Keratinocyte (primary cell): ENCODE measurements around the gene HPS6. TPM values are rescaled to one million over a fixed set of nuclear protein-coding genes. Genes with fewer than 3 reads are reported as not detected.
A peak's percentile ranks its signal among the peaks of the same experiment; 100 is the strongest.

Experiments
- DNase-seq: peaks from one replicate; pipeline ENCODE4 v3.0.0-alpha.2; 2011; ENCODE audit warnings: low read depth, missing footprints, low spot score
- FAIRE-seq: peaks from 2 replicates; lab custom pipeline; 2011; peaks lifted over from hg19 to GRCh38; lab: Jason Lieb, UNC
- H2AFZ ChIP-seq: 2 replicates; pipeline ENCODE4 v1.6.0; 2012; ENCODE audit warnings: low read length, control low read depth, inconsistent platforms; ENCODE audit not compliant: control insufficient read depth
- H3K27ac ChIP-seq: 2 replicates; pipeline ENCODE4 v1.5.1; 2011; ENCODE audit warnings: low read length; ENCODE audit not compliant: control insufficient read depth, insufficient read depth
- H3K27me3 ChIP-seq: 3 replicates; pipeline ENCODE4 v1.6.0; 2011; ENCODE audit warnings: low read length; ENCODE audit not compliant: control insufficient read depth, insufficient read depth; ENCODE audit errors: extremely low read depth
- H3K36me3 ChIP-seq, 2 experiments: 2 replicates in 1 of 2; 3 replicates in 1 of 2; pipeline ENCODE4 v1.5.1; 2011; ENCODE audit warnings: low read length in 2 of 2, mild to moderate bottlenecking in 1 of 2; ENCODE audit not compliant: control insufficient read depth in 2 of 2, insufficient read depth in 2 of 2; ENCODE audit errors: extremely low read depth in 1 of 2
- H3K4me1 ChIP-seq: 3 replicates; pipeline ENCODE4 v1.5.1; 2011; ENCODE audit warnings: low read length; ENCODE audit not compliant: control insufficient read depth, insufficient read depth; ENCODE audit errors: extremely low read depth
- H3K4me2 ChIP-seq: 3 replicates; pipeline ENCODE4 v1.6.0; 2011; ENCODE audit warnings: low read depth, low read length; ENCODE audit not compliant: control insufficient read depth, insufficient read depth; ENCODE audit errors: extremely low read depth
- H3K4me3 ChIP-seq, 3 experiments: fragments of 200-600 bp in 1 of 3; sonication (generic) in 1 of 3; 2 replicates in 2 of 3; 3 replicates in 1 of 3; pipeline ENCODE4 v1.5.1; 2011 to 2016; ENCODE audit warnings: low read length in 3 of 3, mild to moderate bottlenecking in 3 of 3, control low read depth in 2 of 3, inconsistent platforms in 1 of 3, low read depth in 1 of 3, mixed read lengths in 1 of 3, mixed run types in 1 of 3, moderate library complexity in 1 of 3; ENCODE audit not compliant: control insufficient read depth in 2 of 3, insufficient read depth in 2 of 3; ENCODE audit errors: extremely low read depth in 1 of 3
- H3K79me2 ChIP-seq: 2 replicates; pipeline ENCODE4 v1.6.0; 2012; ENCODE audit warnings: low read length; ENCODE audit not compliant: control insufficient read depth, insufficient read depth
- H3K9ac ChIP-seq: 3 replicates; pipeline ENCODE4 v1.6.0; 2011; ENCODE audit warnings: low read length; ENCODE audit not compliant: control insufficient read depth, insufficient read depth; ENCODE audit errors: extremely low read depth
- H3K9me1 ChIP-seq: 3 replicates; pipeline ENCODE4 v1.6.0; 2011; ENCODE audit warnings: low read length; ENCODE audit not compliant: control insufficient read depth, insufficient read depth; ENCODE audit errors: extremely low read depth
- H3K9me3 ChIP-seq: 2 replicates; pipeline ENCODE4 v1.5.1; 2012; ENCODE audit warnings: low read depth, low read length; ENCODE audit not compliant: control insufficient read depth
- H4K20me1 ChIP-seq: 3 replicates; pipeline ENCODE4 v1.6.0; 2011; ENCODE audit warnings: low read length; ENCODE audit not compliant: control insufficient read depth, insufficient read depth; ENCODE audit errors: extremely low read depth
- EZH2 ChIP-seq: IDR thresholded peaks from one replicate; pipeline ENCODE4 v1.6.1; 2012; ENCODE audit warnings: inconsistent platforms, mild to moderate bottlenecking, low read length, moderate library complexity
- dilution Hi-C: fragments of 300-500 bp; cut with MboI; formaldehyde crosslinking; loops from one replicate; pipeline ENCODE4 v1.7.0; 2020; ENCODE audit warnings: low sequenced_read_pairs; ENCODE audit not compliant: extremely low pct_ligation_motif_present
- polyA plus RNA-seq, 5 experiments: library from polyadenylated mRNA; depleted of rRNA in 3 of 5; stranded (reverse) in 3 of 5; stranded (forward) in 1 of 5; unstranded in 1 of 5; fragments of >200 nt; gene quantifications; 1 replicate in 1 of 5; 2 replicates in 3 of 5; 3 replicates in 1 of 5; pipeline versions ENCODE4 v1.2.1 to v1.2.3, GENCODE V29; 2011 to 2012; ENCODE audit warnings: missing spikeins in 2 of 5, low read depth in 1 of 5, low replicate concordance in 1 of 5
- TF ChIP-seq, protein P1 (sequence below), 3 experiments: IDR thresholded peaks in 1 of 3; conservative IDR thresholded peaks in 1 of 3; optimal IDR thresholded peaks in 1 of 3; 2 replicates in 2 of 3; 3 replicates in 1 of 3; pipeline versions ENCODE3 to v1.5.1; 2011; ENCODE audit warnings: low read length in 3 of 3, mild to moderate bottlenecking in 3 of 3, moderate library complexity in 2 of 3, control low read depth in 1 of 3, inconsistent platforms in 1 of 3; ENCODE audit not compliant: insufficient read depth in 2 of 3; ENCODE audit errors: extremely low read depth in 1 of 3

The HPS6 gene
- polyA plus RNA-seq, 1 donor (not counting 4 experiments of a cell fraction or from before 2014, with no cell fraction given), result 8.6 TPM

DNA sequence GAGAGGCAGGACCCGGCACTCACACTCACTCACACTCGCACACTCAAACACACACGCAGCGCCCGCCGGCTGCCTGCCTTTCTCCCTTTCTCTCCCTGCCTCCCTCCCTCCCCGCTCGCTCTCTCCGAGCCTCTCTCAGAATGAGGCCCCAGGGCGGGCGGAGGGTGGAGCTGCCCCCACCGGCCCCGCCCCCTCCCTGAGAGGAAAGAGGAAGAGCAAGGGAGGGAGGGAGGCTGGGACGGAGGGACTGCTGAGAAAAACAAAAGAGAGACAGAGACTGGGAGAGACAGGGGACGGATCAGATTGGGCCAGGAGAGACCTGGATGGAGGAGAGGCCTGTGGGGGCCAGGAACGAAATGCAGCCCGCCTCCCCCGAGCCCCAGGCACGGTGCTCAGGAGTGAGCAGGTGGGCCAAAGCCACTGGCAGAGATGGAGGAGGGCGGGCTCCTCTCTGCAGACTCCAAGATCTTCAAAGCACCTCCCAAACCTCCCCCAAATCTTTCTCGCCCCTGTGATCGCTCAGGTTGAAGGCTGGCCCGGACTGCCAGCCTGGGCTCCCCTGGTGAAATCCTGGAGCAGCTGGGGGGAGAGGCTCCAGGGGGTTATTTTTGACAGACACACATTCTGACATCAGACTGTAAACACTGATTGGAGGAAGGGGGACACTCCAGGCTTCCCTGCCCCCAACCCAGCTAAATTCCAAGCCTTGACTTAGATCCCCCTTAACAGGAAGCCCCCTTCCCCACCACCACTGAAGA lies 49.9 kb downstream of the HPS6 start:
- FAIRE-seq, result no peak
- H3K27ac ChIP-seq, result peak overlapping the region; percentile 60
- peaks cover 6% of the 10 kb centered on the region for H3K9me1 ChIP-seq
- H3K36me3 ChIP-seq, result peaks cover 12 to 21% of the 10 kb centered on the region in 2 experiments
- H2AFZ ChIP-seq, result peak overlapping the region; percentile 70
- no peaks in the 10 kb centered on the region for H3K9me3 ChIP-seq
- peaks cover 3% of the 10 kb centered on the region for H4K20me1 ChIP-seq
- H3K9ac ChIP-seq, result peak overlapping the region; percentile 93
- peaks cover 90% of the 10 kb centered on the region for H3K79me2 ChIP-seq
- peak overlapping the region; percentile 83 for H3K4me2 ChIP-seq
- TF ChIP-seq, protein P1, sequence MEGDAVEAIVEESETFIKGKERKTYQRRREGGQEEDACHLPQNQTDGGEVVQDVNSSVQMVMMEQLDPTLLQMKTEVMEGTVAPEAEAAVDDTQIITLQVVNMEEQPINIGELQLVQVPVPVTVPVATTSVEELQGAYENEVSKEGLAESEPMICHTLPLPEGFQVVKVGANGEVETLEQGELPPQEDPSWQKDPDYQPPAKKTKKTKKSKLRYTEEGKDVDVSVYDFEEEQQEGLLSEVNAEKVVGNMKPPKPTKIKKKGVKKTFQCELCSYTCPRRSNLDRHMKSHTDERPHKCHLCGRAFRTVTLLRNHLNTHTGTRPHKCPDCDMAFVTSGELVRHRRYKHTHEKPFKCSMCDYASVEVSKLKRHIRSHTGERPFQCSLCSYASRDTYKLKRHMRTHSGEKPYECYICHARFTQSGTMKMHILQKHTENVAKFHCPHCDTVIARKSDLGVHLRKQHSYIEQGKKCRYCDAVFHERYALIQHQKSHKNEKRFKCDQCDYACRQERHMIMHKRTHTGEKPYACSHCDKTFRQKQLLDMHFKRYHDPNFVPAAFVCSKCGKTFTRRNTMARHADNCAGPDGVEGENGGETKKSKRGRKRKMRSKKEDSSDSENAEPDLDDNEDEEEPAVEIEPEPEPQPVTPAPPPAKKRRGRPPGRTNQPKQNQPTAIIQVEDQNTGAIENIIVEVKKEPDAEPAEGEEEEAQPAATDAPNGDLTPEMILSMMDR (optimal IDR thresholded peaks at IDR 0.05 in 1 of 3, IDR thresholded peaks at IDR 0.05 in 1 of 3, conservative IDR thresholded peaks at IDR 0.05 in 1 of 3; ENCODE audit: extremely low read depth in 1 of 3, insufficient read depth in 2 of 3, low read length in 3 of 3), result no peak
- TF ChIP-seq EZH2, result no peak
- dilution Hi-C loops, result no loop called here
- H3K4me3 ChIP-seq, result peak overlapping the region; percentile 47 to 77 (median 63)
- DNase-seq, result no peak
- H3K27me3 ChIP-seq, result no peaks in the 10 kb centered on the region
- H3K4me1 ChIP-seq, result peaks cover 63% of the 10 kb centered on the region

- H4K20me1 ChIP-seq, result peaks cover 3% of the 10 kb centered on the region
- no peak for FAIRE-seq
- no peak overlapping the region for H3K4me3 ChIP-seq
- H3K36me3 ChIP-seq, result peaks cover 5 to 14% of the 10 kb centered on the region in 2 experiments
- peaks cover 83% of the 10 kb centered on the region for H3K79me2 ChIP-seq
- no peak overlapping the region for H3K9ac ChIP-seq
- H3K4me2 ChIP-seq, result peak overlapping the region; percentile 83
- no peak overlapping the region for H2AFZ ChIP-seq
- dilution Hi-C loops, result no loop called here
- no peaks in the 10 kb centered on the region for H3K9me3 ChIP-seq
- peaks cover 65% of the 10 kb centered on the region for H3K4me1 ChIP-seq
- DNase-seq, result no peak
- H3K27ac ChIP-seq, result peak overlapping the region; percentile 60
- H3K27me3 ChIP-seq, result no peaks in the 10 kb centered on the region
- no peak for TF ChIP-seq EZH2
- TF ChIP-seq, protein P1 (optimal IDR thresholded peaks at IDR 0.05 in 1 of 3, IDR thresholded peaks at IDR 0.05 in 1 of 3, conservative IDR thresholded peaks at IDR 0.05 in 1 of 3; ENCODE audit: extremely low read depth in 1 of 3, insufficient read depth in 2 of 3, low read length in 3 of 3), result no peak
- peaks cover 4% of the 10 kb centered on the region for H3K9me1 ChIP-seq
Observed at GRCh38 chr10:102115775-102116174, 50.6 kb downstream of the HPS6 start.
